HEK293 (cell line): ENCODE measurements around the gene CCSER2.

Source experiments
- CTCF ChIA-PET: fragments of 350-600 bp; formaldehyde crosslinking; extraction: SDS; loops from one replicate; lab custom pipeline; 2021; ENCODE audit warnings: antibody characterized with exemption; lab: Yijun Ruan, JAX
- POLR2A ChIA-PET: fragments of 300-600 bp; formaldehyde crosslinking; extraction: SDS; loops from one replicate; lab custom pipeline; 2020; ENCODE audit warnings: antibody characterized with exemption, inconsistent platforms; lab: Yijun Ruan, JAX
- H3K27ac ChIP-seq: fragments of 200-500 bp; sonication (Bioruptor generic); 2 replicates; pipeline ENCODE4 v1.5.1; 2014; ENCODE audit warnings: low read depth, low read length, control low read depth, inconsistent platforms; ENCODE audit errors: extremely low read depth
- H3K36me3 ChIP-seq, 2 experiments: fragments of 200-500 bp in 1 of 2; sonication (Bioruptor generic) in 1 of 2; 1 replicate in 1 of 2; 2 replicates in 1 of 2; pipeline ENCODE4 v1.5.1; 2014 to 2017; ENCODE audit warnings: inconsistent platforms in 2 of 2, low read length in 2 of 2; ENCODE audit not compliant: control insufficient read depth in 2 of 2, insufficient read depth in 1 of 2
- H3K4me1 ChIP-seq: fragments of 200-500 bp; sonication (Bioruptor generic); 2 replicates; pipeline ENCODE4 v1.5.1; 2014; ENCODE audit warnings: mild to moderate bottlenecking, low read length, inconsistent platforms; ENCODE audit not compliant: control insufficient read depth, insufficient read depth
- H3K4me3 ChIP-seq: 2 replicates; pipeline ENCODE4 v1.5.1; 2011; ENCODE audit warnings: low read depth, mild to moderate bottlenecking, control low read depth, low read length, moderate library complexity
- H3K9me3 ChIP-seq: fragments of 200-500 bp; sonication (Bioruptor generic); 2 replicates; pipeline ENCODE4 v1.5.1; 2014; ENCODE audit warnings: low read depth, low read length, inconsistent platforms; ENCODE audit not compliant: control insufficient read depth, insufficient read depth
- ATF2 ChIP-seq: fragments of 450-650 bp; formaldehyde crosslinking; IDR thresholded peaks from 2 replicates; pipeline ENCODE4 v1.5.1; 2016; ENCODE audit warnings: missing biosample characterization, missing genetic modification characterization, low read depth
- BCL11B ChIP-seq: fragments of 450-650 bp; formaldehyde crosslinking; IDR thresholded peaks from 2 replicates; pipeline ENCODE4 v1.5.1; 2016; ENCODE audit warnings: low read depth, missing biosample characterization, missing genetic modification characterization
- PRDM1 ChIP-seq: fragments of 450-650 bp; formaldehyde crosslinking; IDR thresholded peaks from 2 replicates; pipeline ENCODE4; 2016; ENCODE audit warnings: missing biosample characterization, missing genetic modification characterization
- REPIN1 ChIP-seq: fragments of 450-650 bp; formaldehyde crosslinking; IDR thresholded peaks from 2 replicates; pipeline ENCODE4 v1.5.1; 2017; ENCODE audit warnings: missing biosample characterization, missing genetic modification characterization, low read depth
- TCF7L2 ChIP-seq: IDR thresholded peaks from 2 replicates; pipeline ENCODE4 v1.6.1; 2011; ENCODE audit warnings: low read depth, mild to moderate bottlenecking, inconsistent platforms, low read length, moderate library complexity, borderline replicate concordance
- ZNF132 ChIP-seq: fragments of 450-650 bp; formaldehyde crosslinking; IDR thresholded peaks from 2 replicates; pipeline ENCODE4 v1.5.1; 2017; ENCODE audit warnings: missing biosample characterization, missing genetic modification characterization, borderline replicate concordance
- ZNF221 ChIP-seq: fragments of 450-650 bp; formaldehyde crosslinking; IDR thresholded peaks from 2 replicates; pipeline ENCODE4 v1.5.1; 2017; ENCODE audit warnings: missing biosample characterization, missing genetic modification characterization, borderline replicate concordance
- ZNF280D ChIP-seq: fragments of 450-650 bp; formaldehyde crosslinking; IDR thresholded peaks from 2 replicates; pipeline ENCODE4 v1.5.1; 2016; ENCODE audit warnings: missing biosample characterization, missing genetic modification characterization
- ZNF37A ChIP-seq: fragments of 450-650 bp; IDR thresholded peaks from 2 replicates; pipeline ENCODE4 v1.5.1; 2018; ENCODE audit warnings: missing biosample characterization, missing genetic modification characterization
- ZNF513 ChIP-seq: fragments of 450-650 bp; IDR thresholded peaks from 2 replicates; pipeline ENCODE4 v1.5.1; 2018; ENCODE audit warnings: missing biosample characterization, missing genetic modification characterization
- ZNF521 ChIP-seq: fragments of 450-650 bp; formaldehyde crosslinking; IDR thresholded peaks from 2 replicates; pipeline ENCODE4 v1.5.1; 2017; ENCODE audit warnings: missing biosample characterization, mild to moderate bottlenecking, missing genetic modification characterization
- ZNF544 ChIP-seq: fragments of 450-650 bp; formaldehyde crosslinking; IDR thresholded peaks from 2 replicates; pipeline ENCODE4 v1.5.0; 2017; ENCODE audit warnings: missing biosample characterization, missing genetic modification characterization
- ZNF670 ChIP-seq: fragments of 450-650 bp; formaldehyde crosslinking; IDR thresholded peaks from 2 replicates; pipeline ENCODE4 v1.5.1; 2016; ENCODE audit warnings: missing biosample characterization, missing genetic modification characterization, low read depth
- ZNF677 ChIP-seq: fragments of 450-650 bp; IDR thresholded peaks from 2 replicates; pipeline ENCODE4 v1.5.0; 2018; ENCODE audit warnings: missing biosample characterization, mild to moderate bottlenecking, missing genetic modification characterization, moderate library complexity
- ZNF692 ChIP-seq: fragments of 450-650 bp; formaldehyde crosslinking; IDR thresholded peaks from 2 replicates; pipeline ENCODE4 v1.5.1; 2016; ENCODE audit warnings: missing biosample characterization, missing genetic modification characterization
- ZNF707 ChIP-seq: fragments of 450-650 bp; formaldehyde crosslinking; IDR thresholded peaks from 2 replicates; pipeline ENCODE4 v1.5.1; 2016; ENCODE audit warnings: missing biosample characterization, missing genetic modification characterization
- ZNF76 ChIP-seq: fragments of 450-650 bp; formaldehyde crosslinking; IDR thresholded peaks from 2 replicates; pipeline ENCODE4; 2016; ENCODE audit warnings: low read depth, missing biosample characterization, missing genetic modification characterization, borderline replicate concordance
- ZNF768 ChIP-seq: fragments of 450-650 bp; formaldehyde crosslinking; IDR thresholded peaks from 2 replicates; pipeline ENCODE4 v1.5.1; 2018; ENCODE audit warnings: missing biosample characterization, mild to moderate bottlenecking, missing genetic modification characterization
- TF ChIP-seq, protein P1 (sequence below): fragments of 450-650 bp; formaldehyde crosslinking; IDR thresholded peaks from 2 replicates; pipeline ENCODE4; 2016; ENCODE audit warnings: missing biosample characterization, missing genetic modification characterization
- TF ChIP-seq, protein P2 (sequence below): fragments of 450-650 bp; formaldehyde crosslinking; IDR thresholded peaks from 2 replicates; pipeline ENCODE4 v1.5.1; 2016; ENCODE audit warnings: missing biosample characterization, missing genetic modification characterization, low read depth
- TF ChIP-seq, protein P3 (sequence below): fragments of 450-650 bp; formaldehyde crosslinking; conservative IDR thresholded peaks from 2 replicates; pipeline ENCODE4 v1.5.1; 2016; ENCODE audit warnings: low read depth, missing biosample characterization, missing genetic modification characterization

The CCSER2 gene

DNA sequence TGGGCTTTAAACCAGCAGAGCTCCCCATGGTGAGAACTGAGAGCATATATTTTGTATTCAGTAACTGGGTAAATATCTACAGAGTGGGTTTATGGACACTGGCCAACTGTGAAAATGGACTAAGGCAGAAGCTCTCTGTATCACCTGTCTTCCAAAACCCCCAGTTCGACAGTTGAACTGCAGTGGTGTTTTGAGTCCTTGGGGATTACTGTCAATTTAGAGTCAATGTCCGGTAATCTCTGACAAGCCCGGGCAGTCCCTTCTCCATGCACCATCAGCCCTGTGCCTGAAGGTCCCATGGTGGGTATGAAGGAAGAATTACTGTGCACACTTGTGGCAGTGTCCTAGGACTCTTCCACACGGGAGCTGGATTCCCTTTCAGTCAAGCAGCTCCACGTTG is 235.0 kb downstream of the CCSER2 start (continued):
- no peak for TF ChIP-seq ZNF280D (tag by site-specific recombination)
- TF ChIP-seq, protein P1, sequence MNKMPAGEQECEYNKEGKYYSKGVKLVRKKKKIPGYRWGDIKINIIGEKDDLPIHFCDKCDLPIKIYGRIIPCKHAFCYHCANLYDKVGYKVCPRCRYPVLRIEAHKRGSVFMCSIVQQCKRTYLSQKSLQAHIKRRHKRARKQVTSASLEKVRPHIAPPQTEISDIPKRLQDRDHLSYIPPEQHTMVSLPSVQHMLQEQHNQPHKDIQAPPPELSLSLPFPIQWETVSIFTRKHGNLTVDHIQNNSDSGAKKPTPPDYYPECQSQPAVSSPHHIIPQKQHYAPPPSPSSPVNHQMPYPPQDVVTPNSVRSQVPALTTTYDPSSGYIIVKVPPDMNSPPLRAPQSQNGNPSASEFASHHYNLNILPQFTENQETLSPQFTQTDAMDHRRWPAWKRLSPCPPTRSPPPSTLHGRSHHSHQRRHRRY (tag by site-specific recombination): no peak
- TF ChIP-seq ZNF37A (tag by site-specific recombination): no peak
- TF ChIP-seq REPIN1 (tag by site-specific recombination): no peak
- TF ChIP-seq ZNF707 (tag by site-specific recombination): no peak
- no peak for TF ChIP-seq ZNF513 (tag by site-specific recombination)
- TF ChIP-seq ZNF670 (tag by site-specific recombination): no peak
- TF ChIP-seq ZNF221 (tag by site-specific recombination): no peak
- TF ChIP-seq ATF2 (tag by site-specific recombination): no peak
- no peak for TF ChIP-seq ZNF76
- TF ChIP-seq ZNF768: no peak
- TF ChIP-seq ZNF132 (tag by site-specific recombination): no peak

DNA sequence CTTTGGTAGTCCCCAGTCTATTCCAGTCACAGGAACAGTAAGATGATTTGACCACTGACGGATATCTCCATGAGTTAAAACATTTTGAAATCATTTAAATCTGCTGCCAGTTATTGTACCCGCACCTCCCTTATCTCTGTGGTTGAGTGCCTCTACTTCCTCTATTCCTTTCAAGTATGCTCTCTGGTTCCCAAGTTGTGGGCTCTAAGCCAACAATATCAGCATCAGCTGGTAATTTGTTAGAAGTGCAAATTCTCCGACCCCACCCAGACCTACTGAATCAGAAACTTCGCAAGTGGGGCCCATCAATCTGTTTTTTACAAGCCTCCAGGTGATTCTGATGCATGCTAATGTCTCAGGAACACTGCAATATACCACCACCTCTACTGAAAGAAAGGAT is 235.5 kb downstream of the CCSER2 start:
- no peak overlapping the region for H3K27ac ChIP-seq
- CTCF ChIA-PET: interaction anchor here (0.5 to 0.7 kb wide), 3 partner anchors 45 to 209 kb away, joined by 3 to 7 read pairs (median 6); no protein-coding TSS in a partner anchor
- POLR2A ChIA-PET: interaction anchor here (0.6 to 1.3 kb wide), 2 partner anchors 8 to 49 kb away, joined by 3 to 4 read pairs; no protein-coding TSS in a partner anchor
- TF ChIP-seq PRDM1 (no peak), ZNF521 (no peak), ZNF692 (tag by site-specific recombination) (peak; percentile 91), ZNF677 (tag by site-specific recombination) (no peak), TCF7L2 (peak; percentile 72; the same call in 1 of the 2 replicates), ZNF544 (tag by site-specific recombination) (no peak), BCL11B (tag by site-specific recombination) (0 out of 2 replicates have a peak, but pooled peaks have one; percentile 22), ZNF37A (tag by site-specific recombination) (no peak)
- TF ChIP-seq, protein P2, sequence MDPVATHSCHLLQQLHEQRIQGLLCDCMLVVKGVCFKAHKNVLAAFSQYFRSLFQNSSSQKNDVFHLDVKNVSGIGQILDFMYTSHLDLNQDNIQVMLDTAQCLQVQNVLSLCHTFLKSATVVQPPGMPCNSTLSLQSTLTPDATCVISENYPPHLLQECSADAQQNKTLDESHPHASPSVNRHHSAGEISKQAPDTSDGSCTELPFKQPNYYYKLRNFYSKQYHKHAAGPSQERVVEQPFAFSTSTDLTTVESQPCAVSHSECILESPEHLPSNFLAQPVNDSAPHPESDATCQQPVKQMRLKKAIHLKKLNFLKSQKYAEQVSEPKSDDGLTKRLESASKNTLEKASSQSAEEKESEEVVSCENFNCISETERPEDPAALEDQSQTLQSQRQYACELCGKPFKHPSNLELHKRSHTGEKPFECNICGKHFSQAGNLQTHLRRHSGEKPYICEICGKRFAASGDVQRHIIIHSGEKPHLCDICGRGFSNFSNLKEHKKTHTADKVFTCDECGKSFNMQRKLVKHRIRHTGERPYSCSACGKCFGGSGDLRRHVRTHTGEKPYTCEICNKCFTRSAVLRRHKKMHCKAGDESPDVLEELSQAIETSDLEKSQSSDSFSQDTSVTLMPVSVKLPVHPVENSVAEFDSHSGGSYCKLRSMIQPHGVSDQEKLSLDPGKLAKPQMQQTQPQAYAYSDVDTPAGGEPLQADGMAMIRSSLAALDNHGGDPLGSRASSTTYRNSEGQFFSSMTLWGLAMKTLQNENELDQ (tag by site-specific recombination): no peak
- TF ChIP-seq, protein P3, sequence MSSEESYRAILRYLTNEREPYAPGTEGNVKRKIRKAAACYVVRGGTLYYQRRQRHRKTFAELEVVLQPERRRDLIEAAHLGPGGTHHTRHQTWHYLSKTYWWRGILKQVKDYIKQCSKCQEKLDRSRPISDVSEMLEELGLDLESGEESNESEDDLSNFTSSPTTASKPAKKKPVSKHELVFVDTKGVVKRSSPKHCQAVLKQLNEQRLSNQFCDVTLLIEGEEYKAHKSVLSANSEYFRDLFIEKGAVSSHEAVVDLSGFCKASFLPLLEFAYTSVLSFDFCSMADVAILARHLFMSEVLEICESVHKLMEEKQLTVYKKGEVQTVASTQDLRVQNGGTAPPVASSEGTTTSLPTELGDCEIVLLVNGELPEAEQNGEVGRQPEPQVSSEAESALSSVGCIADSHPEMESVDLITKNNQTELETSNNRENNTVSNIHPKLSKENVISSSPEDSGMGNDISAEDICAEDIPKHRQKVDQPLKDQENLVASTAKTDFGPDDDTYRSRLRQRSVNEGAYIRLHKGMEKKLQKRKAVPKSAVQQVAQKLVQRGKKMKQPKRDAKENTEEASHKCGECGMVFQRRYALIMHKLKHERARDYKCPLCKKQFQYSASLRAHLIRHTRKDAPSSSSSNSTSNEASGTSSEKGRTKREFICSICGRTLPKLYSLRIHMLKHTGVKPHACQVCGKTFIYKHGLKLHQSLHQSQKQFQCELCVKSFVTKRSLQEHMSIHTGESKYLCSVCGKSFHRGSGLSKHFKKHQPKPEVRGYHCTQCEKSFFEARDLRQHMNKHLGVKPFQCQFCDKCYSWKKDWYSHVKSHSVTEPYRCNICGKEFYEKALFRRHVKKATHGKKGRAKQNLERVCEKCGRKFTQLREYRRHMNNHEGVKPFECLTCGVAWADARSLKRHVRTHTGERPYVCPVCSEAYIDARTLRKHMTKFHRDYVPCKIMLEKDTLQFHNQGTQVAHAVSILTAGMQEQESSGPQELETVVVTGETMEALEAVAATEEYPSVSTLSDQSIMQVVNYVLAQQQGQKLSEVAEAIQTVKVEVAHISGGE (tag by site-specific recombination): no peak

More for the DNA sequence above, 235.5 kb downstream of the CCSER2 start:
- peaks cover 7% of the 10 kb centered on the region for H3K4me1 ChIP-seq
- no peaks in the 10 kb centered on the region for H3K36me3 ChIP-seq
- no peaks in the 10 kb centered on the region for H3K9me3 ChIP-seq
- no peak overlapping the region for H3K4me3 ChIP-seq
